Tibial nerve (tissue), 4 donors: ENCODE data around the gene TPSB2. TPM values are rescaled to one million over a fixed set of nuclear protein-coding genes. Genes with fewer than 3 reads are reported as not detected.

Source experiments
- DNase-seq, 2 donors: peaks; one replicate each; pipeline ENCODE4 v3.0.0-alpha.2; 2019; ENCODE audit warnings: low spot score in 2 of 2
- H3K27ac ChIP-seq, 4 donors: fragments of 200-600 bp; sonication (generic) in 3 of 4; one replicate each; pipeline ENCODE4 v1.5.1; 2017 to 2019; ENCODE audit warnings: mild to moderate bottlenecking in 1 of 4
- H3K27me3 ChIP-seq, 2 donors: fragments of 200-600 bp; sonication (generic) in 1 of 2; one replicate each; pipeline versions ENCODE4 v1.5.1 to v1.6.0; 2017 to 2019
- H3K36me3 ChIP-seq, 3 donors: fragments of 200-600 bp; sonication (generic); one replicate each; pipeline ENCODE4 v1.5.1; 2018 to 2019
- H3K4me1 ChIP-seq, 4 donors: fragments of 200-600 bp; sonication (generic) in 3 of 4; one replicate each; pipeline ENCODE4 v1.5.1; 2017 to 2019
- H3K4me3 ChIP-seq, 4 donors: fragments of 200-600 bp; sonication (generic) in 3 of 4; one replicate each; pipeline ENCODE4 v1.5.1; 2017 to 2019; ENCODE audit warnings: mild to moderate bottlenecking in 1 of 4, moderate library complexity in 1 of 4
- H3K9me3 ChIP-seq, 4 donors: fragments of 200-600 bp; sonication (generic) in 3 of 4; one replicate each; pipeline ENCODE4 v1.5.1; 2017 to 2019
- EP300 ChIP-seq, 2 donors: sonication (generic); formaldehyde crosslinking; IDR thresholded peaks; one replicate each; pipeline ENCODE4 v1.6.1; 2017; ENCODE audit warnings: antibody characterized with exemption in 2 of 2, mild to moderate bottlenecking in 1 of 2
- POLR2A ChIP-seq, 2 donors: fragments of 450-650 bp; IDR thresholded peaks; one replicate each; pipeline ENCODE4 v1.6.1; 2017; ENCODE audit warnings: antibody characterized with exemption in 2 of 2, mild to moderate bottlenecking in 2 of 2, moderate library complexity in 2 of 2
- WGBS, 2 donors: methylation state at CpG; one replicate each; pipeline ENCODE4 v1.1.5; 2018; 5-methylcytosine and 5-hydroxymethylcytosine counted together
- total RNA-seq, 4 donors: library from RNA; depleted of rRNA; stranded (reverse); fragments of >200 nt; gene quantifications; one replicate each; pipeline ENCODE4 v1.1.0, GENCODE V29; 2016
- TF ChIP-seq, protein P1 (sequence below), 5 experiments: fragments of 200-600 bp in 3 of 5; fragments of 450-650 bp in 2 of 5; sonication (generic) in 3 of 5; IDR thresholded peaks; one replicate each; pipeline ENCODE4 v1.5.1; 2016 to 2019; ENCODE audit warnings: antibody characterized with exemption in 5 of 5, mild to moderate bottlenecking in 3 of 5, moderate library complexity in 2 of 5

TPSB2 gene
- total RNA-seq, 4 donors from 2014 or later: 14.7 to 59.0 (median 29.1) TPM

DNA sequence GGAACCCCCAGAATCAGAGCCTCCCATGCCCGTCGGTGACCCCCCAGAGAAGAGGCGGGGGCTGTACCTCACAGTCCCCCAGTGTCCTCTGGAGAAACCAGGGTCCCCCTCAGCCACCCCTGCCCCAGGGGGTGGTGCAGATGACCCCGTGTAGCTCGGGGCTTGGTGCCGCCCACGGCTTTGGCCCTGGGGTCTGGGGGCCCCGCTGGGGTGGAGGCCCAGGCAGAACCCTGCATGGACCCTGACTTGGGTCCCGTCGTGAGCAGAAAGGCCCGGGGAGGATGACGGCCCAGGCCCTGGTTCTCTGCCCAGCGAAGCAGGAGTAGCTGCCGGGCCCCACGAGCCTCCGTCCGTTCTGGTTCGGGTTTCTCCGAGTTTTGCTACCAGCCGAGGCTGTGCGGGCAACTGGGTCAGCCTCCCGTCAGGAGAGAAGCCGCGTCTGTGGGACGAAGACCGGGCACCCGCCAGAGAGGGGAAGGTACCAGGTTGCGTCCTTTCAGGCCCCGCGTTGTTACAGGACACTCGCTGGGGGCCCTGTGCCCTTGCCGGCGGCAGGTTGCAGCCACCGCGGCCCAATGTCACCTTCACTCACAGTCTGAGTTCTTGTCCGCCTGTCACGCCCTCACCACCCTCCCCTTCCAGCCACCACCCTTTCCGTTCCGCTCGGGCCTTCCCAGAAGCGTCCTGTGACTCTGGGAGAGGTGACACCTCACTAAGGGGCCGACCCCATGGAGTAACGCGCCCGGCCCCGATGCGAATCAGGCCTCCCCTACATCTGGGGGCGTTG lies 8.9 kb downstream of the TPSB2 start:
- Histone ChIP-seq H3K27me3 (no peaks in the 10 kb centered on the region), H3K4me1 (no peaks in the 10 kb centered on the region), H3K4me3 (no peak overlapping the region), H3K27ac (no peak overlapping the region), H3K9me3 (no peaks in the 10 kb centered on the region), H3K36me3 (no peaks in the 10 kb centered on the region)
- DNase-seq: no peak
- TF ChIP-seq, protein P1, sequence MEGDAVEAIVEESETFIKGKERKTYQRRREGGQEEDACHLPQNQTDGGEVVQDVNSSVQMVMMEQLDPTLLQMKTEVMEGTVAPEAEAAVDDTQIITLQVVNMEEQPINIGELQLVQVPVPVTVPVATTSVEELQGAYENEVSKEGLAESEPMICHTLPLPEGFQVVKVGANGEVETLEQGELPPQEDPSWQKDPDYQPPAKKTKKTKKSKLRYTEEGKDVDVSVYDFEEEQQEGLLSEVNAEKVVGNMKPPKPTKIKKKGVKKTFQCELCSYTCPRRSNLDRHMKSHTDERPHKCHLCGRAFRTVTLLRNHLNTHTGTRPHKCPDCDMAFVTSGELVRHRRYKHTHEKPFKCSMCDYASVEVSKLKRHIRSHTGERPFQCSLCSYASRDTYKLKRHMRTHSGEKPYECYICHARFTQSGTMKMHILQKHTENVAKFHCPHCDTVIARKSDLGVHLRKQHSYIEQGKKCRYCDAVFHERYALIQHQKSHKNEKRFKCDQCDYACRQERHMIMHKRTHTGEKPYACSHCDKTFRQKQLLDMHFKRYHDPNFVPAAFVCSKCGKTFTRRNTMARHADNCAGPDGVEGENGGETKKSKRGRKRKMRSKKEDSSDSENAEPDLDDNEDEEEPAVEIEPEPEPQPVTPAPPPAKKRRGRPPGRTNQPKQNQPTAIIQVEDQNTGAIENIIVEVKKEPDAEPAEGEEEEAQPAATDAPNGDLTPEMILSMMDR (IDR thresholded peaks at IDR 0.05): no peak
- TF ChIP-seq POLR2A (IDR thresholded peaks at IDR 0.05): no peak
- no peak for TF ChIP-seq EP300 (IDR thresholded peaks at IDR 0.05)
- WGBS, 2 donors: 79 to 80% methylated on average over 48 of the region's 48 CpGs

DNA sequence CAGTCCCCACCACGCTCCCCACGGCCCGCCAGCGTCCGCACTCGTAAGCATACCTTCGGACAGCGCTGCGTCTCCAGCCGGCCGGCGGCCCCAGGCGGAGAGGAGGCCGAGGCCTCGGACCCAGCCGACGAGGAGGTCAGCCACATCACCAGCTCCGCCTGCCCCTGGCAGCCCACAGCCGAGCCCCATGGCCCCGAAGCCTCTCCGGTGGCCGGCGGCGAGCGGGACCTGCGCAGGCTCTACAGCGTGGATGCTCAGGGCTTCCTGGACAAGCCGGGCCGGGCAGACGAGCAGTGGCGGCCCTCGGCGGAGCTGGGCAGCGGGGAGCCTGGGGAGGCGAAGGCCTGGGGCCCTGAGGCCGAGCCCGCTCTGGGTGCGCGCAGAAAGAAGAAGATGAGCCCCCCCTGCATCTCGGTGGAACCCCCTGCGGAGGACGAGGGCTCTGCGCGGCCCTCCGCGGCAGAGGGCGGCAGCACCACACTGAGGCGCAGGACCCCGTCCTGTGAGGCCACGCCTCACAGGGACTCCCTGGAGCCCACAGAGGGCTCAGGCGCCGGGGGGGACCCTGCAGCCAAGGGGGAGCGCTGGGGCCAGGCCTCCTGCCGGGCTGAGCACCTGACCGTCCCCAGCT lies 9.8 kb downstream of the TPSB2 start:
- no peaks in the 10 kb centered on the region for H3K9me3 ChIP-seq
- no peak overlapping the region for H3K27ac ChIP-seq
- no peak for TF ChIP-seq EP300 (IDR thresholded peaks at IDR 0.05)
- TF ChIP-seq POLR2A (IDR thresholded peaks at IDR 0.05): no peak
- TF ChIP-seq, protein P1 (IDR thresholded peaks at IDR 0.05): no peak
- DNase-seq: no peak
- H3K36me3 ChIP-seq: no peaks in the 10 kb centered on the region
- 92 to 93% methylated on average over 26 to 50 of the region's 55 CpGs for WGBS, 2 donors
- H3K4me1 ChIP-seq: no peaks in the 10 kb centered on the region
- no peaks in the 10 kb centered on the region for H3K27me3 ChIP-seq
- no peak overlapping the region for H3K4me3 ChIP-seq

DNA sequence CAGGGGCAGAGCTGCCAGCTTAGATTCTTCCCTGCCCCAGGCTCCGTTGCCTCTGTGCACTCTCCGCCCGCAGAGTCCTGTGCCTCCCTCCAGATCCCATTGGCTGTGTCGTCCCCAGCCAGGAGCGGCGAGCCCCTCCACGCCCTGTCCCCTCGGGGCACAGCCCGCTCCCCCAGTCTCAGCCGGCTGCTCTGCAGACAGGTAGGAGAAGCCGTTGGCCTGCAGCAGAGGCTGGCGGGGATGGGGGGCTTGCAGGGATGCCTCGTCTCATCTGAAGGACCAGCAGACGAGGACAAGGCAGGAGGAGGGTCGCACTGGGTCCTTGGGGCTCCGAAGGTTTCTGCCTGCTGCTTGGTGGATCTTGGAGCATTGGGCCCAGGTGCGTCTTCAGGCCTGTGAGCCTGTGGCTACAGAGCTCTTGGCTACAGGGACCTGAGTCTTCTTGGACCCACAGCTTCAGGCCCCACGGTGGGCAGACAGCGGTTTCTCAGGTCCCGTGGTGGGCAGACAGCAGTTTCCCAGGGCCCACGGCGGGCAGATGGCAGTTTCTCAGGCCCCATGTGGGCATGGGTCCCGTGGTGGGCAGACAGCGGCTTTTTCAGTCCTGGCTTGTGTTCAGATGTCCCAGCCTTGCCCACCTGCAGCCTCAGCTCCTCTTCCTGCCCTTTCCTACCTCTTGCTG lies 10.9 kb downstream of the TPSB2 start:
- no peaks in the 10 kb centered on the region for H3K9me3 ChIP-seq
- 85 to 86% methylated on average over 13 to 22 of the region's 24 CpGs for WGBS, 2 donors
- no peaks in the 10 kb centered on the region for H3K27me3 ChIP-seq

DNA sequence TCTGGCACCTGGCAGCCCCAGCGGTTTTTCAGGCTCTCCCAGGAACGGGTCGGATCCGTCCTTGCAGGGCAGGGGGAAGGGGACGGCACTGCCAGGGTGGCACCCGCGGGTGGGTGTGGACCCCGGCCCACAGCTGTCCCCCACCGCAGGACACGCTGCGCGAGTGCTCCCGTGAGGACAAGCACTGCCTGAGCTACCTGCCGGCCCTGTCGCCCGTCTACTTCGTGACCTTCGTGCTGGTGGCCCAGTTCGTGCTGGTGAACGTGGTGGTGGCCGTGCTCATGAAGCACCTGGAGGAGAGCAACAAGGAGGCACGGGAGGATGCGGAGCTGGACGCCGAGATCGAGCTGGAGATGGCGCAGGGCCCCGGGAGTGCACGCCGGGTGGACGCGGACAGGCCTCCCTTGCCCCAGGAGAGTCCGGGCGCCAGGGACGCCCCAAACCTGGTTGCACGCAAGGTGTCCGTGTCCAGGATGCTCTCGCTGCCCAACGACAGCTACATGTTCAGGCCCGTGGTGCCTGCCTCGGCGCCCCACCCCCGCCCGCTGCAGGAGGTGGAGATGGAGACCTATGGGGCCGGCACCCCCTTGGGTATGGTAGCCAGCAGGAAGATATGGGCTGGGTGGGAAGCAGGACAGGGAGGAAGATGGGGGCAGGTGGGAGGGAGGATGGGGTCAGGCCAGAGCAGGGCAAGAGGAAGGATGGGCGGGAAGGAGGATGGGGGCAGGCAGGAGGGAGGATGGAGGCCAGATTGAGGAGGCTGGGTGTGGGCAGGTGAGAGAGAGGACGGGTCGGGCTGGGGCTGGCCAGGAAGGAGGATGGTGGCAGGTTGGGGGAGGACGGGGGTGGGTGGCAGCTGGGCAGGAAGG lies 11.7 kb downstream of the TPSB2 start:
- Histone ChIP-seq H3K4me3 (no peak overlapping the region), H3K36me3 (no peaks in the 10 kb centered on the region), H3K4me1 (no peaks in the 10 kb centered on the region), H3K27ac (no peak overlapping the region), H3K27me3 (no peaks in the 10 kb centered on the region), H3K9me3 (no peaks in the 10 kb centered on the region)
- TF ChIP-seq POLR2A (IDR thresholded peaks at IDR 0.05) (no peak), EP300 (IDR thresholded peaks at IDR 0.05) (no peak)
- TF ChIP-seq, protein P1 (IDR thresholded peaks at IDR 0.05): no peak
- WGBS, 2 donors: 88 to 89% methylated on average over 30 to 49 of the region's 49 CpGs
- DNase-seq: no peak

More for the DNA sequence above, 10.9 kb downstream of the TPSB2 start:
- H3K4me3 ChIP-seq: no peak overlapping the region
- no peak for DNase-seq
- TF ChIP-seq POLR2A (IDR thresholded peaks at IDR 0.05): no peak
- TF ChIP-seq, protein P1 (IDR thresholded peaks at IDR 0.05): no peak
- TF ChIP-seq EP300 (IDR thresholded peaks at IDR 0.05): no peak
- H3K4me1 ChIP-seq: no peaks in the 10 kb centered on the region
- H3K27ac ChIP-seq: no peak overlapping the region
- H3K36me3 ChIP-seq: no peaks in the 10 kb centered on the region
